Type B pancreatic cell (in vitro differentiated cells): ENCODE results near the gene MROH2B. TPM values are rescaled to one million over a fixed set of nuclear protein-coding genes. Genes with fewer than 3 reads are reported as not detected.

Experiments used
- DNase-seq: peaks from one replicate; pipeline ENCODE4 v3.0.0; 2021; ENCODE audit warnings: mixed read lengths; ENCODE audit not compliant: unreplicated experiment; ENCODE audit errors: extremely low spot score
- H3K27ac Mint-ChIP-seq: 2 replicates; pipeline ENCODE4 v1.8.0; 2021; ENCODE audit warnings: mild to moderate bottlenecking, mixed read lengths
- H3K27me3 Mint-ChIP-seq: 2 replicates; pipeline ENCODE4 v1.8.0; 2021; ENCODE audit warnings: mixed read lengths
- H3K36me3 Mint-ChIP-seq: 2 replicates; pipeline ENCODE4 v1.8.0; 2021; ENCODE audit warnings: mixed read lengths
- H3K4me1 Mint-ChIP-seq: one replicate; pipeline ENCODE4 v1.8.0; 2021; ENCODE audit warnings: mixed read lengths; ENCODE audit not compliant: unreplicated experiment
- H3K4me3 Mint-ChIP-seq: 2 replicates; pipeline ENCODE4 v1.8.0; 2021; ENCODE audit warnings: mild to moderate bottlenecking, mixed read lengths
- H3K9me3 Mint-ChIP-seq: 2 replicates; pipeline ENCODE4 v1.8.0; 2021; ENCODE audit warnings: mixed read lengths
- CTCF ChIP-seq: fragments of 200-600 bp; sonication (generic); conservative IDR thresholded peaks from 2 replicates; pipeline ENCODE4 v1.5.0; 2021; ENCODE audit warnings: antibody characterized with exemption, mild to moderate bottlenecking
- total RNA-seq: library from RNA; stranded (reverse); gene quantifications from 2 replicates; pipeline ENCODE4 v1.2.1, GENCODE V29; 2021; ENCODE audit warnings: low replicate concordance

Gene MROH2B
- total RNA-seq, 1 donor from 2014 or later, result not detected

DNA sequence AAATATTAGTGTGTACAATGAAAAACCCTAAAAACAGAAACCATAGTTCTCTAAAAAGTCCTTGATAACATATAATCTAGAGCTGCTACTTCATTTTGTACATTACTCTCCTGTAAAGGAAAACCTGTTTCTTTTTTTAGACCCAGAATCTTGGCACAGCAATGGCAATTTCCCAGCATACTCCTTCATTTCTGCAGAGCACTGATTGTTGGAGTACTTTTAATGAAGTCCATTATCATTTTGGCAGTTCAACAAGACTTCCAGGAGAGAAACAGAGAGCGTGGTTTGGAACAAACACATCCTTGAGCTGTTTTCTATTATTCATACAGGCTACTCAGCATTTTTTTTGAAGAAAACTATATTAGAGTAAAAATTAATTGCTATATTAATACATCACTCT is 22.7 kb upstream of the MROH2B start:
- Mint-ChIP-seq H3K36me3 (no peaks in the 10 kb centered on the region), H3K9me3 (no peaks in the 10 kb centered on the region), H3K27ac (no peak overlapping the region), H3K4me3 (no peak overlapping the region), H3K27me3 (no peaks in the 10 kb centered on the region), H3K4me1 (peaks cover 4% of the 10 kb centered on the region)
- no peak for DNase-seq
- no peak for TF ChIP-seq CTCF

GRCh38 chr5:41087461-41087860 is 16.3 kb upstream of the MROH2B start:
- DNase-seq, result no peak
- Mint-ChIP-seq H3K27ac (no peak overlapping the region), H3K4me3 (no peak overlapping the region), H3K4me1 (no peaks in the 10 kb centered on the region), H3K9me3 (no peaks in the 10 kb centered on the region), H3K36me3 (no peaks in the 10 kb centered on the region), H3K27me3 (no peaks in the 10 kb centered on the region)
- no peak for TF ChIP-seq CTCF

DNA sequence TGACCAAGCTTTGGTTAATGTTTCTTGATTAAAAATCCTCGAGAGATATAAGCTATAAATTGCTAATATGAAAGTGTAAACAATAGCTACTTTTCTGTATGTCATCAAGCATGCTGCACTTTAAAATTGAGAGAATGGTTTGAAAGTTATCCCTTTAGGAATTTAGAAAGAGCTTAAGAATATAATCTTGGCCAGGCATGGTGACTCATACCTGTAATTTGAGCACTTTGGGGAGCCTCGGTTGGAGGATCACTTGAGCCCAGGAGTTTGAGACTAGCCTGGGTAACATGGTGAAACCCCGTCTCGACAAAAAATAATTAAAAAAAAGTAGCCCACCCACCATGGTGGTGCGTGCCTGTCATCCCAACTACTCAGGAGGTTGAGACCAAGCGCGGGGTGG is 12.2 kb upstream of the MROH2B start:
- Mint-ChIP-seq H3K36me3 (no peaks in the 10 kb centered on the region), H3K4me1 (no peaks in the 10 kb centered on the region), H3K27ac (no peak overlapping the region), H3K9me3 (peaks cover 8% of the 10 kb centered on the region), H3K27me3 (no peaks in the 10 kb centered on the region), H3K4me3 (no peak overlapping the region)
- no peak for DNase-seq
- TF ChIP-seq CTCF, result no peak

- Mint-ChIP-seq H3K27me3 (no peaks in the 10 kb centered on the region), H3K36me3 (no peaks in the 10 kb centered on the region), H3K4me3 (no peak overlapping the region), H3K4me1 (no peaks in the 10 kb centered on the region), H3K27ac (no peak overlapping the region), H3K9me3 (no peaks in the 10 kb centered on the region)
- no peak for TF ChIP-seq CTCF
- DNase-seq, result no peak
These were observed 833 bp upstream of the MROH2B start for GRCh38 chr5:41071975-41072374.

DNA sequence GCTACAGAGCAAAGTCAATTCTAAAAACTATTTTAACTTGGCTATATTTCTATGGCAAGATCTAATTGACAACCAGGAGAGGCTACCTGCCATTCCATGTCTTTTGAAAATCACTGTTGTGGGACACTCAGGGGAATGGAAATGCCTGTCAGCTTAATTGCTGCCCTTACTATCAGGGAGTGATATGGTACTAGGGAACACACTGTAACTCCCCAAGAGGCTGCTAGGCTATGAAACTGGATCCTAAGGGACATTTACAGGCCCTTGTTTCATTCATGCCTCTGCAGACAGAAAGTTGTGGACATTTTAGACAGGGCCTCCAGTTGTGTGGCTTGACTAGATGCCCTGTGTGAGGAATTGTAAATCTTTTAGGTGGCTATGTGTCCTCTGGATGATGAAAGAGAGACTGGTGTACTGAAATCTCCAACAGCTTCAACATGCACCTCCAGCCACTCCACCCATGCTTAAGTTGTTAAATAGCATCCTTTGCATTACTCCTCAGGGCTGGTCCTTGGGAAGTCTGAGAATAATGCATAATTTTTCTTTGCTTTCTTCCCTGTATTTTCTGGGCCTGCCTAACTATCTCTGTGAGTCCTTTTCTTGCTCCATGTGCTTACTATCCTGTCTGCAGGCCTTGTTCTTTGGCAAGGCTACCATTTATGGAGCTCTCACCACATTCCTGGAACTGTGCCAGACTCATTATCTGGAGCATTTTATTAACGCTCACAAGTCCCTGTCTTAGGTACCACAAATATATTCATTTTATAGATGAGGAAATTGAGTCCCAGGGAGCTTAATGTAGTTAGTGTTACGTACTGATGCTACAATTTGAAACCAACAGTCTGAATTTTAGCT is 3.2 kb downstream of the MROH2B start:
- Mint-ChIP-seq H3K4me3 (no peak overlapping the region), H3K27ac (no peak overlapping the region), H3K27me3 (no peaks in the 10 kb centered on the region), H3K36me3 (no peaks in the 10 kb centered on the region), H3K9me3 (no peaks in the 10 kb centered on the region), H3K4me1 (no peaks in the 10 kb centered on the region)
- TF ChIP-seq CTCF, result no peak
- DNase-seq, result no peak
